ENCODE data around the gene KCNK4.

- no peak for TF ChIP-seq EZH2 (IDR thresholded peaks at IDR 0.05; ENCODE audit: borderline replicate concordance, low read depth, low read length, poor library complexity, severe bottlenecking)
- no peak for TF ChIP-seq CTCF (conservative IDR thresholded peaks at IDR 0.05; ENCODE audit: low read depth, low read length)
Measured at GRCh38 chr11:64254326-64254725, 36.8 kb upstream of the KCNK4 start.

All from A673 (cell line).